Keratinocyte (primary cell): ENCODE measurements around the gene CCDC12.

ENCODE experiments used
- EZH2 ChIP-seq: IDR thresholded peaks from one replicate; pipeline ENCODE4 v1.6.1; 2012; ENCODE audit warnings: inconsistent platforms, mild to moderate bottlenecking, low read length, moderate library complexity
- TF ChIP-seq, protein P1 (sequence below), 3 experiments: IDR thresholded peaks in 1 of 3; conservative IDR thresholded peaks in 1 of 3; optimal IDR thresholded peaks in 1 of 3; 2 replicates in 2 of 3; 3 replicates in 1 of 3; pipeline versions ENCODE3 to v1.5.1; 2011; ENCODE audit warnings: low read length in 3 of 3, mild to moderate bottlenecking in 3 of 3, moderate library complexity in 2 of 3, control low read depth in 1 of 3, inconsistent platforms in 1 of 3; ENCODE audit not compliant: insufficient read depth in 2 of 3; ENCODE audit errors: extremely low read depth in 1 of 3

DNA sequence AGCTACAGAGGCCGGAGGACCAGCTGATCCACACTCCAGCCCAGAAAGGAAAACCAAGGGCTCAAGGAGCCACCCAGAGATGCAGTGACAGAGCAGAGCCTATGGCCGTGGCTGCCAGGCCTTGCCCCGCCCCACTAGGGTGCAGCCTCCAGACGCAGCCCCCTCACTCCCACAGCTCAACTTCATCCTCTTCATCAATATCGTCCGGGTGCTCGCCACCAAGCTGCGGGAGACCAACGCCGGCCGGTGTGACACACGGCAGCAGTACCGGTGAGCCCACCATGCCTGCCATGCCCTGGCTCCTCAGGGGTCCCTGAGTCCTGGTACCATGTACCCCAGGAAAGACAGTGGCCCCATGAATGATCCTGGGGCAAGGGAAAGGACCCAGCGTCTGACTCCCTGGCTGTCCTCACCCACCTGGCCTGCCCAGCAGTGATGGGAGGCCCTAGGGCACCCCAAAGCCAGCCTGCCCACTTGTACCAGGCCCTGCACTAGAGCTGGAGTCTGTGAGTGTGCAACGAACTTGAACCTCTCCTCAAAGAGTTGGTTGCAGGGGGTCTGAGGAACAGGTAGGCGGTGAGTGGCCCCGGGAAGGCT, 74.9 kb downstream of the CCDC12 start:
- TF ChIP-seq EZH2: no peak
- TF ChIP-seq, protein P1, sequence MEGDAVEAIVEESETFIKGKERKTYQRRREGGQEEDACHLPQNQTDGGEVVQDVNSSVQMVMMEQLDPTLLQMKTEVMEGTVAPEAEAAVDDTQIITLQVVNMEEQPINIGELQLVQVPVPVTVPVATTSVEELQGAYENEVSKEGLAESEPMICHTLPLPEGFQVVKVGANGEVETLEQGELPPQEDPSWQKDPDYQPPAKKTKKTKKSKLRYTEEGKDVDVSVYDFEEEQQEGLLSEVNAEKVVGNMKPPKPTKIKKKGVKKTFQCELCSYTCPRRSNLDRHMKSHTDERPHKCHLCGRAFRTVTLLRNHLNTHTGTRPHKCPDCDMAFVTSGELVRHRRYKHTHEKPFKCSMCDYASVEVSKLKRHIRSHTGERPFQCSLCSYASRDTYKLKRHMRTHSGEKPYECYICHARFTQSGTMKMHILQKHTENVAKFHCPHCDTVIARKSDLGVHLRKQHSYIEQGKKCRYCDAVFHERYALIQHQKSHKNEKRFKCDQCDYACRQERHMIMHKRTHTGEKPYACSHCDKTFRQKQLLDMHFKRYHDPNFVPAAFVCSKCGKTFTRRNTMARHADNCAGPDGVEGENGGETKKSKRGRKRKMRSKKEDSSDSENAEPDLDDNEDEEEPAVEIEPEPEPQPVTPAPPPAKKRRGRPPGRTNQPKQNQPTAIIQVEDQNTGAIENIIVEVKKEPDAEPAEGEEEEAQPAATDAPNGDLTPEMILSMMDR (optimal IDR thresholded peaks at IDR 0.05 in 1 of 3, IDR thresholded peaks at IDR 0.05 in 1 of 3, conservative IDR thresholded peaks at IDR 0.05 in 1 of 3; ENCODE audit: extremely low read depth in 1 of 3, insufficient read depth in 2 of 3, low read length in 3 of 3): no peak
